H54 (cell line): ENCODE results near the gene KIAA0232.
"Not testable (repeated sequence)": the region's sequence is repeated elsewhere in the genome, so short reads cannot be mapped to it uniquely, and the experiment has no call there.

Experiments used
- DNase-seq: peaks from one replicate; pipeline ENCODE4 v3.0.0; 2011; ENCODE audit warnings: low spot score, mixed read lengths; ENCODE audit not compliant: insufficient read length
- FAIRE-seq: peaks from 3 replicates; lab custom pipeline; 2011; peaks lifted over from hg19 to GRCh38; lab: Jason Lieb, UNC
- POLR2A ChIP-seq: IDR thresholded peaks from 2 replicates; pipeline ENCODE4 v1.6.1; 2011; ENCODE audit warnings: low read depth, mild to moderate bottlenecking, low read length

KIAA0232 gene

GRCh38 chr4:6888506-6889071 is 106.1 kb downstream of the KIAA0232 start:
- no peak for TF ChIP-seq POLR2A
- no peak for DNase-seq
- no peak for FAIRE-seq

GRCh38 chr4:6889101-6889735 is 106.7 kb downstream of the KIAA0232 start:
- no peak for TF ChIP-seq POLR2A
- FAIRE-seq (no peak), DNase-seq (no peak)

- DNase-seq (no peak), FAIRE-seq (no peak)
- TF ChIP-seq POLR2A = no peak
These were observed 107.3 kb downstream of the KIAA0232 start for GRCh38 chr4:6889736-6890324.

- FAIRE-seq = no peak
These were observed 107.8 kb downstream of the KIAA0232 start for GRCh38 chr4:6890358-6890757.

GRCh38 chr4:6890971-6891370 is 108.4 kb downstream of the KIAA0232 start:
- not testable (repeated sequence) for FAIRE-seq, DNase-seq

More at GRCh38 chr4:6890358-6890757, 107.8 kb downstream of the KIAA0232 start:
- DNase-seq = no peak
- TF ChIP-seq POLR2A = no peak

DNA sequence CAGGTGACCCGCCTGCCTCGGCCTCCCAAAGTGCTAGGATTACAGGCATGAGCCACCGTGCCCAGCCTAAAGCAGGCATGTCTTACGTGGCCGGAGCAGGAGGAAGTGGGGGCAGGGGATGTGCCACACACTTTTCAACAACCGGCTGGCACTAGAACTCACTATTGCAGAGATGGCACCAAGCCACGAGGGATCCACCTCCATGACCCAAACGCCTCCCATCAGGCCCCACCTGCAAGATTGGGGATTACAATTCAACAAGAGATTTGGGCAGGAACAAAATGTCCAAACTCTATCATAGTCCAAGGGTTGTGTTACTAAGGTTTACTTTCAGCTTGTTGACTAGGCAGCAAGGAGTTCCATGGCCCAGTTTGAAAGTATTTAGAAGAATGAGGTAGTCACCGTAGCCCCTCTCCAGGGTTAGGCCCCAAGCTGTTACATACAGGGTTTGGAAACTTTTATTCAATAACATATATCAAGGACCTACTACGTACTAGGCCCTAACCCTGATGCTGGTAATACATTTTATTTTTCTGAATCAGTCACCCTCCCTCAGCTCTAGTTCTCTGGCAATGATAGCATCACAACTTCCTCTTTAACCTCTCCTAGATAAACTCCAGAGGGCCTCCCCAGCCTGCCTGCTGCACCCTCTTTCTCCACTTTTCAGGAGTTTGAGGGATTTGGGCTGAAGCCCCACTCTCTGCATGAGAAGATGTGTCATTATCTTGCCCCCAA is 109.1 kb downstream of the KIAA0232 start:
- TF ChIP-seq POLR2A = no peak
- no peak for FAIRE-seq
- no peak for DNase-seq

DNA sequence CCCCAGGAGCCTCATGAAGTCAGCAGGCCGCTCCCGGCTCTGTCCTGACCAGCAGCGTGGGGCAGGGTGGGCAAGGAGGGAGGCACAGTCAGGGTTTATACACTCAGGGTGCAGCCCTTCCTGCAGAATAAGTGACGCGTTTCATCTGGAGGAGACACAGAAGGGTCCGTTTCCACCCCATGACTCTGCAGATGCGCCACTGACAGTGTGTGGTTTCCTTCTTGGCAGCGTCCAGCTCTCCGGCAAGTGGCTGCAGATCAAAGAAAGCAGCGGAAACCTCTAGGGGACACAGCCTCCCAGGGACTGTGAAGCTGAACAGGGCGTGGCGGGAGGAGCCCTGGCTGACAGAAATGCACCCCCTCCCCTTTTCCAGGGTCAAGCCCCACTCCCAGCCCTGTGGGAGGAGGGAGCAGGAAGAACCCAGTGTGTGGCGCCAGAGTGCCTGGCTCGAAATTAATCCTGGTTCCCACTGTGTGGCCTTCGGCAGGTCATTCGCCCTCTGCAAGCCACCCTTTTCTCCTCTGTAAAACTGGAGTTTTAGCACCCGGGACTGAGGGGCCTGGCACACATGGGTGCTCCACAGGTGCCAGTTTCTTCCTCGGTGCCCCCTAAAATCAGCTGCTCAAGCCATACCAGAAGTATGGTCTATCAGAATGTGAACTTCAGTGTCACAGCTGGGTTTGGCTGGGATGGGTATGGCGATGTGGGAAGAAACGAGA is 109.8 kb downstream of the KIAA0232 start:
- TF ChIP-seq POLR2A = no peak
- DNase-seq = no peak
- FAIRE-seq = no peak

DNA sequence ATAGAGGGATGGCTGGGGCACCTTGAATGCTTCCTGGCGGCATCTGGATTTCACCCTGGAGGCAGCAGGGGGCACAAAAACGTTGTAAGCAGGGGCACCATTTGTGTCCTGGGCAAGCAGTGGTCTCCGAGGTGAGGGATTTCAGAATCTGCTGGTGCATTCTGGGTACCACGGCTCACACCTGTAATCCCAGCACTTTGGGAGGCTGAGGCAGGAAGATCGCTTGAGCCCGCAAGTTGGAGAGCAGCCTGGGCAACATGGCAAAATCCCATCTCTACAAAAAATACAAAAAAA is 110.3 kb downstream of the KIAA0232 start:
- FAIRE-seq = no peak
- TF ChIP-seq POLR2A = no peak

DNA sequence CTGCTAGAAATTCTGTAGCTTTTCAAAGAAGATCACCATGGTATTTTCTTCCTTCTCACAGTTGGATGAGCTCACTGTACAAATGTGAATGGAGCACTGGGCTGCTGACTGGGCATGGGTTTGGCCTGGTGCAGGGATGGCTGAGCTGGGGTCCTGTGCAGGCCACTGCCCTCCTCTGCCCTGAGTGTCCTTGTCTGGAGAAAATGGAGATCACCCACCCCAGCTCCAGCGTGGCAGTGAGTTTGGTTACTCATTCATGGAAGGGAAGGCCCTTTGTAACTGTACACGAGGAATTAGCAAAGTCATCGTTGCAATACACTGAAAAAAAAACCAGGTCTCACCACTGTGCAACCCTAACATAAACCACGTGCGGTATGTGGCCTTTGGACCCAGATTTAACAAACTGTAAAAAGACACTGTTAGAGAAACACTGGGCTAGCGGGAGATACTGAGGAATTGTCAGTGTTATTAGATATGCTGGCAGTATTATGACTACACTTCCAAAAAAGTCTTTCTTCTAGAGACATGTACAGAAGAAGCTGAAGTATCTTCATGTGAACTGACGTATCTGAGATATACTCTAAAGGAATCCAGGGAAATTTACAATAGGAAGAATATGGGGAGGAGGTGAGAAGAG is 111.0 kb downstream of the KIAA0232 start:
- DNase-seq = no peak
- no peak for FAIRE-seq
- no peak for TF ChIP-seq POLR2A

More for the DNA sequence above, 110.3 kb downstream of the KIAA0232 start:
- no peak for DNase-seq

- no peak for TF ChIP-seq POLR2A
- no peak for DNase-seq
- FAIRE-seq = no peak
These were observed 111.6 kb downstream of the KIAA0232 start for GRCh38 chr4:6894086-6894478.

DNA sequence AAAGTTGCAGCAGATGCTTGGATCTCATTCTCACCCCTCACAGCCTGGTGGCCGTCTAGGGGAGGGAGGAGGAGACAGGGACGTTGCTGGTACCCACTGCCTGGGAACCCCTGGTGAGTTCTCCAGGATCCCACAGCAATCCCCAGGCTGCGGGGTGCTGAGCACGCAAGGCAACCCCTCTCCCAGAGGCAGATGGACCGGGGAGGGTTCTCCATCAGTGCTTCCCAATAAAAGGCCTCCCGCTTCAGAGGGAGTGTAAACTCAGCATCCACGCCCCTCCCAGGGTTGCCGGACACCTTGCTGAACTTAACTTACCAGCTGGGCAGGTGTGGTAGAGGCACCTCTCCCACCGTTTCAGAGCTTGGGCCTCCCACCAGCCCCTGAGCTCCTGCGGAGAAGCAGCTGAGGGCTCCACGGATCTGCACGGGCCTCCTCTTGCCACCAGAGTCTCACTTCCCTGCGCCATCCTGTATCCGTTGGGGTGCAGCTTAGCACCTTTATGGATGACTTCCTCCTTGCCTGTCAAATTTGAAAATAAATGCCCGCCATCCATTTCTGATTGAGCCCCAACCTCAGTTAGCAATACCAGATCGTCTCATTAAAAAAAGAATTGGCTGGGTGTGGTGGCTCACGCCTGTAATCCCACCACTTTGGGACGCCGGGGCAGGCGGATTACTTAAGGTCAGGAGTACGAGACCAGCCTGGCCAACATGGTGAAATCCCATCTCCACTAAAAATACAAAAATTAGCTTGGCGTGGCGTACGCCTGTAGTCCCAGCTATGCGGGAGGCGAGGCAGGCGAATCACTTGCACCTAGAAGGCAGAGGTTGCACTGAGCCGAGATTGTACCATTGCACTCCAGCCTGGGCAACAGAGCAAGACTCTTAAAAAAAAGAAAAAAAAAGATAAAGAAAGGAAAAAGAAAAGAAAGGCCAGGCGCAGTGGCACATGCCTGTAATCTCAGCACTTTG is 112.3 kb downstream of the KIAA0232 start:
- no peak for TF ChIP-seq POLR2A
- FAIRE-seq (no peak), DNase-seq (no peak)

DNA sequence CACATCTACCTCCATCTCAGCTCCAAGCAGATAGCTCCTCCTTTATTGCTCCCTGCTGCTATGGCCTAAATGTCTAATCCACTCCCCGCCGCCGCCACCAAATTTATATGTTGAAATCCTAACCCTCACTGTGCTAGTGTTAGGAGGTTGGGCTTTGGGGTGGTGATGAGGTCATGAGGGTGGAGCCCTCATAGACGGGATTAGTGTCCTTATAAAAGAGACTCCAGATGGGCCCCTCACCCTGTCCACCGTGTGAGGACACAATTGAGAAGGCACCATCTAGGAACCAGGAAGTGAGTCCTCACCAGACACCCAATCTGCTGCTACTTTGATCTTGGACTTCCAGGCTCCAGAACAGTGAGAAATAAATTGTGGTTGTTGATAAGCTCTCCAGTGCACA is 113.5 kb downstream of the KIAA0232 start:
- TF ChIP-seq POLR2A = no peak
- DNase-seq = no peak
- no peak for FAIRE-seq

DNA sequence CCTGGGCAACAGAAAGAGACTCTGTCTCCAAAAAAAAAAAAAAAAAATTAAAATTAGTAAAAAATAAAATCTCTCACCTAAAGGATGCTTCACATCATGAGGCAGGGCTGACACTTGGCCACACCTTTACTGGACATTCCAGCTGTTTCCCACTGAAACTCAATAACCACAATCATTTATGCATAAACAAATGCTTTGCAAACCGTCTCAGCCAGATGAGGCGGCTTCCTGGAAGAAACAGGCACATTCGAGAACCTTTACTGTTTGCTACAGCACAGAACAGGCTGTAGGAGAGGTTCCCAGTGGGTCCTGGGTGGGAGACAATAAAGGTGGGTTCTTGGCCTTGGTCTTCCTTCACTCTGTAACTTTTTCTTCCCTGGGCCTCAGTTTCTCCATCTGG is 116.2 kb downstream of the KIAA0232 start:
- DNase-seq = no peak
- TF ChIP-seq POLR2A = no peak
- FAIRE-seq = no peak
